NCI-H128 (cell line): Measurements from ENCODE around the gene ARHGEF7.

Source experiments
- DNase-seq: peaks from one replicate; lab custom pipeline; 2025; ENCODE audit not compliant: unreplicated experiment; lab: John Stamatoyannopoulos, UW

ARHGEF7 gene

DNA sequence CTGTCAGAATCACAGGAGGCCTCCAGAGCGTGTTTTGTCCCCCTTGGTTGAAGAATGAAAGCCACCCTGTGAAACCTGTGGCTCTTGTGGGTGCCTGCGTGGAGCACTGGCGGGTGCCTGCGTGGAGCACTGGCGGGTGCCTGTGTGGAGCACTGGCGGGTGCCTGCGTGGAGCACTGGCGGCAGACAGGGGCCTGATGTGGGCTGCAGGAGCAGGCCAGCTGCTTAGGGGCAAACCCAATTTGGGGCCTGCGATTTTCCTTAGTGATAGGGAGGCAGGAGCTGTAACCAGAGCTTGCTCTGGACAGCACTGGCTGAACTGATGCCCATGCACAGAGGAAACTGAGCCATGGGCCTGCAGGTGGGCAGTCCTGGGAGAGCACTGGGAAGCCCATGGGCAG lies 24.3 kb downstream of the ARHGEF7 start:
- DNase-seq, result no peak

DNA sequence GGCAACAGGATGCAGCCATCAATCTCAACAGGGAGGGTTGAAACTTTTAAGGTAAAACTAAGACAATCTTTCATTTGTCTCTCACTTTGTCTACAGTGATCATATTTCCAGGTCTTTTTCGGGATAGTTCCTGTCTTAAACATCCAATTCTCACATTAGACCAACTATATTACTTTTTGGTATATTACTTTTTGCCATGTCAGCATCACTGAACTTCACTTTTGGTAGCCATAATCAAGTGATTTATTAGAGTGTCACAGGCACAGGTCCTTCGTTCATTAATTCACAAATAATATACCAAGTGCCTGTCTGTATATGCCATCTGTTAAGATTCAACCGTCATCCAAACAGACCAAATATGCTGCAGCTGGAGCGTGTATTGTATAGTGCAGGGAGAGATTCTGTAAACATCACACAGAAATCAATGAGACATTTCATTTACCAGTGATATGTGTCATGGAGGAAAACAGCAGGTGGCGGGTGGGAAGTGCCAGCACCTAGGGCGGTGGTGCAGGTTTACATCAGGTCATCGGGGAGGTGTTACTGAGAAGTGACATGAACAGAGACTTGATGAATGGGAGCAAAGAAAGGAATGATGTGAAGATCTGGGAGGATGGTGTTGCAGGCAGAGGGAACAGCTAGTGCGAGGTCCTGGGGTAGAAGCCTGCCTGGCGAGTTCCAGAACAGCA lies 24.9 kb downstream of the ARHGEF7 start:
- no peak for DNase-seq

DNA sequence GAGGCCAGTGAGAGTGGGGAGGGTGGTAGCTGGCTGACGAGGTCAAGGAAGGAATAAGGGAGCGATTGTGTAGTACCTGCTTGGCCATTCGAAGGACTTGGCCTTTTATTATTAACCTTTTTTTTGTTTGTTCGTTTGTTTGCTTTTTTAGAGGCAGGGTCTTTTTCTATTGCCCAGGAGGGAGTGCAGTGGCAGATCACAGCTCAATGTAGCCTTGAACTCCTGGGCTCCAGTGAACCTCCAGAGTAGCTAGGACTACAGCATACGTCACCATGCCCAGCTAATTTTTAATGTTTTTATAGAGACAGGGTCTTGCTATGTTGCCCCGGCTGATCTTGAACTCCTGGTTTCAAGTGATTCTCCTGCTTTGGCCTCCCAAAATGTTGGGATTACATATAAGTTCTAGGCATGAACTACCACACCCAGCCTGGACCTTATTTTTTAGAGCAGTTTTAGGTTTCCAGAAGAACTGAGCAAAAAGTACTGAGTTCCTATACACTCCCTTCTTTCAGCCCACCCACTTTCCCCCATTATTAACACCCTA lies 25.5 kb downstream of the ARHGEF7 start:
- DNase-seq, result no peak

- DNase-seq, result no peak
Observed at GRCh38 chr13:111142472-111142871, 27.4 kb downstream of the ARHGEF7 start.

- no peak for DNase-seq
Observed at GRCh38 chr13:111143865-111144540, 28.9 kb downstream of the ARHGEF7 start.

DNA sequence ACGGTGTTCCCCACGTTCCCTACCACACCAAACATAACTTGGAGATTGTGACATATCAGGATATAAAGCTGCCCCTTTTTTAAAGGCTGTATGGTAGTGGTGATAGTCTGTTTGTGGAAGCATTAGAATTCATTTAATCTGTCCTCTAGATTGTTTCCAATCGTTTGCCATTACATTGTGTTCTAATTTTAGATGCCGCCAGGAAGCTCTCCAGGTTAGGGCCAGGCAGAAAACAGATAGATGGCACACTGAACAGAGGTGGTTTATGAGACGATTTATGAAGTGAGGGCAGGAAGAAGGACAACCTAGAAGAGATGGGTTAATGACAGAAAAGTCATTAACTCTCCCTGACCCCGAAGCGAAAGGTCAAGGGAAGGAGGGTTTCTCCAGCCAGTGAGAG lies 30.0 kb downstream of the ARHGEF7 start:
- no peak for DNase-seq

GRCh38 chr13:111145506-111145905 lies 30.4 kb downstream of the ARHGEF7 start:
- no peak for DNase-seq

DNA sequence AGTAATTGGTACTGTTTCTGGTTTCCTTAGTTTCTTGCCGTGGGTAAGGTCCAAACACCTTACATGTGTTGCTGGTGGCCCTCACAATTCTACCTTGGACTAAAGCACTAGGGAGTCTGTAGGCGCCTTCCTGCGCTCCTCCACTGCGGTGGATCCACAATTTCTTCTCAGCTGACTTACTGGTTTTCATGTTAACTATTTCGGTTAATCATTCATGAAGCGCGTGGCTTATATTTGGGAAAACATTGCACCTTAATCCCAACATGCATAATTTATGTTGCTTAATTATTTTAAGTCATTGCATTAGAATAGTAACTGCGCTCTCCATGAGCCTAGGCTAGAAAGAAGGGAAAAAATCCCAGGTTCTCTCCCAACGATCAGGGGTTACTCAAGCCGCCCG lies 37.7 kb downstream of the ARHGEF7 start:
- no peak for DNase-seq

DNA sequence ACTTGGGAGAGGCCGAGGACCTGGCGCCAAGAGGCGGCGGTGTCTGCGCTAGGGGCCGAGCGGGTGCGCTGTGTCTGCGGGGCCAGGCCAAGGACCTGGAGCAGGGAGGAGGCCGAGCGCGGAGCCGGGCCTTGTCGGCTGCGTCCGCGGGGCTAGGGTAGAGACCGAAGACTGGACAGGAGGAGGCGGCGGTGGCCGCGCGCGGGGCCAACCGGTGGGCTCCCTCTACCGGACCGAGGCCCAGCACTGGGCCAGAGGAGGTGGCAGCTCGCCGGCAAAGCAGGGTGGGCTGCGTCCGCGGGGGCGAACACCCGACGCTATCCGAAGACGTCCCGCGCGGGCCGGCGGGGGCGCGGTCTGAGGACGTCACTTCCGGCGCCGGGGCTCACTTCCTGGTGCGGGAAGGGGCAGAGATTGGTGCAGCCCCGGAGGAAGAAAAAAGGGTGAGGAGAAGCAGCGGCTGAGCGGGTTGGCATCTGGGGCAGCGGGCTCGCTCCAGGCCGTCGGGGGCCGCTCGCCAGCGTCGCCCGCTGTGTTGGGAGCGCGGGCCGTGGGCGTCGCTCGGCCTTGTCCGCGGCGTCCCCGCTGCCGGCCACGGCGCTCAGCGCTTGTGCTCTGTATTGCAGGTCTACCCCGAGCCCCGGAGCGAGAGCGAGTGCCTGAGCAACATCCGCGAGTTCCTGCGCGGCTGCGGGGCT lies 38.3 kb downstream of the ARHGEF7 start:
- peak; percentile 79 for DNase-seq

GRCh38 chr13:111153977-111154332 lies 38.8 kb downstream of the ARHGEF7 start:
- no peak for DNase-seq

DNA sequence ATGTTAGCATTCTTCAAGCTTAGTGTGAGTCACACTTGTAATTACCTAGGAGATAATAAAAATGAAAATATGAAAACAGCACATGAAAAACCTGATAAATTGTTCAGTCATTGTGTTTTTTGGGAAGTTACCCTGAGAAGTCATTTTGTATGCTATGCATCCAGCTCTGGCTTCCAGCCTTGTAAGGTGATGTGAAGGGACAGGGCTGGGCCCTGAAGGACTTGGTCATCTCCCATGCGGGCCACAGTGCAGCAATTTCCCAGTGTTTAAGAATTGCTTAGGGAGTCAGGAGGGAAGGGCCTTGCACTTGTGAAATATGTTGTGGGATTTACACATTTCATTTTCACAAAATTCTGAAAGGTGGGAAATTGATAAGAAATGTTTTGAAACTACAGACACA lies 41.3 kb downstream of the ARHGEF7 start:
- no peak for DNase-seq

DNA sequence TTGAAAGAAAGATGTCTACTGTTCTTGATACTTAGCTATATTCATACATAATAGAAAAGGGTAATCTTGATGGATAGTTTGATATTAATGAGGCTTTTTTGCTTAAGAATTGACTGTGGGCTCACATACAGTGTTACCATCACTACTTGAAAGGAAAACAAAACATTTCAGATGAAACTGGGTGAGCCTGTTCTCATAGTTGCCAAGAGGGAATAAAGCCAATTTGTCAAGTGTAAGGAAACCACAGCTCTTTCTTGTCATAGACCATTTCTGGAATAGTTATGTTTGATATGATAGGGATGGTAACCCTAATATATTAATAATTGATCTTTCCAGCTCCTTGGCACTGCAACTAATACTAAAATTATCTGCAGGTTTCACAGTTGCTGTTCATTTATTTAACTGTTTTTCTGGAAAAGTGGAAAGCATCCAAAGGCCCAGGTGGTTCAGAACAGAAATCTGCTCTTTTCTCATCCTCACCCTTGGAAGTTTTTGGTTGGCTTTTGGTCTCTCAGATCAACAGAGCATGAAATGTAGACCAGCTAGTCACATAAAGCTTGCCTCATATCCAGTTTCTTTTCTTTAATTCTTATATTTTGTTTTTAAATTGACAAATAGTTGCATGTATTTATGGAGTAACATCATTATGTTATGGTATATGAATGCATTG lies 43.2 kb downstream of the ARHGEF7 start:
- no peak for DNase-seq

GRCh38 chr13:111159362-111160320 lies 44.5 kb downstream of the ARHGEF7 start:
- no peak for DNase-seq

DNA sequence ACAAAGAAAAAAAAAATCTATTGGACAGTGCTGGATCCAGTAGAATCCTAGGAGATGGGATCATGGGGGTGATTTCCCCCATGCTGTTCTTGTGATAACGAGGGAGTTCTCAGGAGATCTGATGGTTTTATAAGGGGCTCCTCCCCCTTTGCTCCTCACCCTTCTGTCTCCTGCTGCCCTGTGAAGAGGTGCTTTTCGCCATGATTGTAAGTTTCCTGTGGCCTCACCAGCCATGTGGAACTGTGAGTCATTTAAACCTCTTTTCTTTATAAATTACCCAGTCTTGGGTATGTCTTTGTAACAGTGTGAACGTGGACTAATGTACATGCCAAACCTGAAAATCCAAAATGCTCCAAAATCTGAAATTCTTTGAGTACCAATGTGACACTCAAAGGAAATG lies 45.5 kb downstream of the ARHGEF7 start:
- no peak for DNase-seq

GRCh38 chr13:111161601-111162600 lies 46.8 kb downstream of the ARHGEF7 start:
- DNase-seq, result no peak

- DNase-seq, result no peak
Observed at GRCh38 chr13:111165241-111166010, 50.3 kb downstream of the ARHGEF7 start.

GRCh38 chr13:111166882-111167675 lies 52.0 kb downstream of the ARHGEF7 start:
- no peak for DNase-seq

DNA sequence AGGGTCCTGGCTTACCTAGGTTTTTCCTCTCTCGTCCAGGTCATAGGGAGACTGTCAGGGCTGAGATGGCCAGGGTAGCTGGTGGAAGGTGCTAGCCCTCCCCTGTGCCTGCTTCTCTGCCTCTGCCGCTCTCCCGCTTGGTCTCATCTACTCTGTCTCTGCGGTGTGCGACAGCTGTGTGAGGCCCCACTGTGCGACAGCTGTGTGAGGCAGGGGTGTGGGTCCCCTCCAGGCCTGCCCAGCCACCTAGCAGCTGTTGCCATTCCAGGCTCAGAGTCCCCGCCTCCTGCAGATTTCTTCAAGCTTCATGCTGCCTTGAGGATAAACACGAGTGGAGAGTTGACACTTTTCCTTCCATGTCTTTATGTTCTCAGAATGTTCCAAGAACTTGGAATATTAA lies 53.0 kb downstream of the ARHGEF7 start:
- DNase-seq, result no peak
